Tibial artery (tissue), 4 donors: ENCODE results near the gene TUBGCP2.

Source experiments
- DNase-seq, 2 donors: peaks; one replicate each; pipeline ENCODE4 v3.0.0-alpha.2; 2019
- H3K27ac ChIP-seq, 2 donors: fragments of 200-600 bp; sonication (generic) in 1 of 2; 1 replicate in 1 of 2; 2 replicates in 1 of 2; pipeline ENCODE4 v1.5.1; 2018 to 2019; ENCODE audit warnings: mild to moderate bottlenecking in 1 of 2
- H3K27me3 ChIP-seq, 2 donors: fragments of 200-600 bp; sonication (generic) in 1 of 2; one replicate each; pipeline versions ENCODE4 v1.5.1 to v1.6.0; 2016 to 2019
- H3K36me3 ChIP-seq, 3 donors: fragments of 200-600 bp; sonication (generic) in 2 of 3; one replicate each; pipeline ENCODE4 v1.5.1; 2016 to 2019; ENCODE audit warnings: mild to moderate bottlenecking in 2 of 3
- H3K4me1 ChIP-seq, 4 donors: fragments of 200-600 bp; sonication (generic) in 2 of 4; 1 replicate in 3 of 4; 2 replicates in 1 of 4; pipeline ENCODE4 v1.5.1; 2016 to 2019
- H3K4me3 ChIP-seq, 2 donors: fragments of 200-600 bp; sonication (generic) in 1 of 2; 1 replicate in 1 of 2; 2 replicates in 1 of 2; pipeline ENCODE4 v1.5.1; 2018 to 2019; ENCODE audit warnings: mild to moderate bottlenecking in 2 of 2
- H3K9me3 ChIP-seq, 3 donors: fragments of 200-600 bp; sonication (generic) in 1 of 3; one replicate each; pipeline ENCODE4 v1.5.1; 2016 to 2019
- intact Hi-C: fragments of 100-400 bp; cut with DNase I; formaldehyde crosslinking; loops from one replicate; pipeline ENCODE4 v1.15.0; 2023; ENCODE audit warnings: low total_unique reads
- TF ChIP-seq, protein P1 (sequence below), 2 experiments: fragments of 200-600 bp in 1 of 2; fragments of 450-650 bp in 1 of 2; IDR thresholded peaks; one replicate each; pipeline ENCODE4 v1.5.1; 2017 to 2019; ENCODE audit warnings: antibody characterized with exemption in 2 of 2, mild to moderate bottlenecking in 1 of 2, moderate library complexity in 1 of 2

Gene TUBGCP2

DNA sequence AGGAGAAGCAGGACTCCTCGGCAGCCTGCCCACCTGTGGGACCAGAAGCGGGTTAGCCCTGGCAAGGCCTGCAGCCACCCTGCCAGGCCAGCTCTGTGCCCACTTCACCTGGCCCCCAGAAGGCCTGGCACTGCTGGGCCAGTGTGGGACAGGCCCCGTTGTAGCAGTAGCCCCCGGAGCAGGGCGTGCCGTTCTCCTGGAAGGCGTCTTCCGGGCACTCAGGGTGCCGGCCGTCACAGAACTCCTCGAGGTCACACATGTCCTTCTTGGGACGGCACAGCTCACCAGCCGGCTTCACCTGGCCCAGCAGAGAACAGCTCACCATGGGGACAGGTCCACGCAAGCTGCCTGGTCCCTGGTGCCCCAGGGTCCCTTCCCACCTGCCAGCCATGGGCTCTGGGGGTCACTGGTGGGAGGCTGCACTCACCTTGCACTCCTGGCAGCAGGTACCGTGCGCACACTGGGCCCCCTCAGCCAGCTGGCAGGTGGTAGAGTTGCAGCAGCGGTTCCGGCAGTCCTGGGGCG lies 37.8 kb downstream of the TUBGCP2 start:
- H3K4me1 ChIP-seq: no peaks in the 10 kb centered on the region
- intact Hi-C loops: no loop called here
- TF ChIP-seq, protein P1, sequence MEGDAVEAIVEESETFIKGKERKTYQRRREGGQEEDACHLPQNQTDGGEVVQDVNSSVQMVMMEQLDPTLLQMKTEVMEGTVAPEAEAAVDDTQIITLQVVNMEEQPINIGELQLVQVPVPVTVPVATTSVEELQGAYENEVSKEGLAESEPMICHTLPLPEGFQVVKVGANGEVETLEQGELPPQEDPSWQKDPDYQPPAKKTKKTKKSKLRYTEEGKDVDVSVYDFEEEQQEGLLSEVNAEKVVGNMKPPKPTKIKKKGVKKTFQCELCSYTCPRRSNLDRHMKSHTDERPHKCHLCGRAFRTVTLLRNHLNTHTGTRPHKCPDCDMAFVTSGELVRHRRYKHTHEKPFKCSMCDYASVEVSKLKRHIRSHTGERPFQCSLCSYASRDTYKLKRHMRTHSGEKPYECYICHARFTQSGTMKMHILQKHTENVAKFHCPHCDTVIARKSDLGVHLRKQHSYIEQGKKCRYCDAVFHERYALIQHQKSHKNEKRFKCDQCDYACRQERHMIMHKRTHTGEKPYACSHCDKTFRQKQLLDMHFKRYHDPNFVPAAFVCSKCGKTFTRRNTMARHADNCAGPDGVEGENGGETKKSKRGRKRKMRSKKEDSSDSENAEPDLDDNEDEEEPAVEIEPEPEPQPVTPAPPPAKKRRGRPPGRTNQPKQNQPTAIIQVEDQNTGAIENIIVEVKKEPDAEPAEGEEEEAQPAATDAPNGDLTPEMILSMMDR (IDR thresholded peaks at IDR 0.05): no peak
- H3K9me3 ChIP-seq: no peaks in the 10 kb centered on the region
- peaks cover 0 to 24% (median 5%) of the 10 kb centered on the region in 3 donors for H3K36me3 ChIP-seq
- H3K27me3 ChIP-seq: peaks cover 0 to 2% of the 10 kb centered on the region in 2 donors
- no peak for DNase-seq
- H3K27ac ChIP-seq: no peak overlapping the region
- H3K4me3 ChIP-seq: no peak overlapping the region

DNA sequence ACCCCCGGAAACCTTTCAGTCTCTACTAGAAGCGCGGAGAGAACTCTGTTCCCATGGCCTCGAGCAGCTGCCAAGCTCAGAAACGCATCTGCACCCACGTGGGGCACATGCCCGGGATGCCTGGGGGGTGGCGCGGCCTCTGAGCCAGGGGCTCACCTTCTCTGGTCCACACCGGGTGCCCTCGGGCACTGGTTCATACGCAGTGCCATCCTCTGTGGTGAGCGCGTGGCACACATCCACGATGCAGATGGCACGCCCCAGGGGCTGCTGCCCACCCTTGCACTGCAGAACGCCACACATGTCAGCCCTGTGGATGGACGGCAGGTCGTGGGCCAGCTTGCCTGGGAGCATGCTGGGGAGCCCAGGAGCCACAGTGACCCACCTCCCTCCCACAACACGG lies 38.5 kb downstream of the TUBGCP2 start:
- intact Hi-C loops: no loop called here
- DNase-seq: no peak
- TF ChIP-seq, protein P1 (IDR thresholded peaks at IDR 0.05): no peak
- Histone ChIP-seq H3K27me3 (no peaks in the 10 kb centered on the region), H3K9me3 (no peaks in the 10 kb centered on the region), H3K36me3 (peaks cover 0 to 24% (median 5%) of the 10 kb centered on the region in 3 donors), H3K27ac (no peak overlapping the region), H3K4me1 (no peaks in the 10 kb centered on the region), H3K4me3 (no peak overlapping the region)

DNA sequence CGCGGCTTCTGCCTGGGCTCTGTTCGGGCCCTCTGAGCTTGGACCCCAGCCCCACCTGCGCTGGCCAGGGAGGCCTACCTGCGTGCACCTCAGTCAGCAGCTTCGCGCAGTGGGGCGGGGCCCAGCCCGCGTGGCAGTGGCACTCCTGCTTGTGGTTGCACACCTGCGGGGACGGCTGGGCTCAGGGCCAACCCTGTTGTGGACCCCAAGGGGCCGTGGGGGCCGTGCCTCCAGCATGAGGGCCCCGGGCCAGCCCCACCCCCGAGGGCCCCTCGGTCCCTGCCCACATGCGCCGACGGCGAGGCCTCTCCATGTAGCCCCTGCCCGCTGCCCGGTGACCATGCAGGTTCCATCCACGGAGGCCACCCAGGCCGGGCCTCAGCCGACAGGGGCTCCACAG lies 39.3 kb downstream of the TUBGCP2 start:
- no peaks in the 10 kb centered on the region for H3K9me3 ChIP-seq
- intact Hi-C loops: no loop called here
- peaks cover 0 to 24% (median 5%) of the 10 kb centered on the region in 3 donors for H3K36me3 ChIP-seq

DNA sequence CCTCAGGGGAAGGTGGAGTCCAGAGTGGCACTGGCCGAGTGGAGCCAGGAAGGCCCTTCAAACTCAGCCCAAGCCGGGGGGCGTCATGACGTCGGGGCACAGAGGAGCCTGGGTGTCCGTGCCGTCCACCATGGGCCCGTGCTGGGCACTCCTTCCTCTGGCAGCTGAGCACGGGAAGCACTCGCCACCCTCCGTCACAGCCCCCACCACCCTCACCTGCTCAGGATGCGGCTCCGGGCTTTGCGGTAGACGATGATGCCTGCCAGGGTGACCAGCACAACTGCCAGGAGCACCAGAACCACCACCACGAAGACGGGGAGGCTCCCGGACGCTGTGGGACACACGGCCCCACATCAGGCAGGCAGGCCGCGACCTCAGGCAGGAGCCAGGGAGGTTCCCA lies 40.1 kb downstream of the TUBGCP2 start:
- TF ChIP-seq, protein P1 (IDR thresholded peaks at IDR 0.05): no peak
- Histone ChIP-seq H3K27ac (no peak overlapping the region), H3K36me3 (peaks cover 0 to 24% (median 5%) of the 10 kb centered on the region in 3 donors), H3K9me3 (no peaks in the 10 kb centered on the region), H3K4me1 (no peaks in the 10 kb centered on the region), H3K27me3 (no peaks in the 10 kb centered on the region), H3K4me3 (no peak overlapping the region)
- intact Hi-C loops: no loop called here
- no peak for DNase-seq

More for the DNA sequence above, 39.3 kb downstream of the TUBGCP2 start:
- no peaks in the 10 kb centered on the region for H3K27me3 ChIP-seq
- no peak overlapping the region for H3K4me3 ChIP-seq
- H3K27ac ChIP-seq: no peak overlapping the region
- TF ChIP-seq, protein P1 (IDR thresholded peaks at IDR 0.05): no peak
- no peak for DNase-seq
- no peaks in the 10 kb centered on the region for H3K4me1 ChIP-seq

DNA sequence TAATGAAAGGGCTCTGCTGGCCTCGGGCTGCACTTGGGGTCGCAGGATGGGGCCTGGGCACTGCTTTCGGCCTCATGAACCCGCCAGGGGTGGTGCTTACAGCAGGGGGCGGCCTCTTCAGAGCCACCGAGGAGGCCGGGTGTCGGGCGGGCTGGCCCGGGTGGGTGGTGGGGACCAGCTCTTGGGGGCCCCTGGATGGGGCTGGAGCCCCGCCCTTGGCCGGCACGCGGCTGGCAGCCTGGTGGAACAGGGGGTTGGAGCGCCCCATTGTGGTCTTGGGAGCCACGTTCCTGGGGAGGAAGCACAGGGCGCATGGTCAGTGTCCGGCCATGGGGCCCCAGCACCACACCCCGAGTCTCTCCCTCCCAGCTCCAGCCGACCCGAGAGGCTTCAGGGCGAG lies 40.8 kb downstream of the TUBGCP2 start:
- Histone ChIP-seq H3K9me3 (no peaks in the 10 kb centered on the region), H3K27me3 (no peaks in the 10 kb centered on the region), H3K4me1 (peaks cover 0 to under 1% (median 0%) of the 10 kb centered on the region in 4 donors), H3K36me3 (peaks cover 0 to 22% (median 5%) of the 10 kb centered on the region in 3 donors), H3K27ac (no peak overlapping the region), H3K4me3 (no peak overlapping the region)
- TF ChIP-seq, protein P1 (IDR thresholded peaks at IDR 0.05): no peak
- no peak for DNase-seq
- intact Hi-C loops: no loop called here

DNA sequence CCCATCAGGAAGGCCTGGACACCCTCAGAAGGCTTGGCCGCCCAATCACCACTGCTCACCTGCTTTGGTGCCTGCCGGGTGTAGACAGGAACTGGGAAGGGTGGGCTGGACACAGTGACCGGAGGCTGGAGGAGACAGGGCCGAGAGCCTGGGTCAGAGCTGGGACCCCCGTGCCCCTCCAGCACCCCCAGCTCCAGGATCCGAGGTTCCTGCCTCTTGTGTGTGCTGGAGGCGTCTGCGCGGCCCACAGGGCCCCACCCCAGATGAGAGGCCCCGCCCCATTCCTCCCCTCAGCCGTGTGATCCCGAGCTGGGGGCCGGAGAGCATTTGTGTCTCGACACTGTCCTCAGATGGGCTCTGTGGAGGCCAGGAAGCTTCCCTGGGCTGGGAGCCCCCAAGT lies 41.4 kb downstream of the TUBGCP2 start:
- Histone ChIP-seq H3K27me3 (no peaks in the 10 kb centered on the region), H3K4me3 (no peak overlapping the region), H3K27ac (no peak overlapping the region), H3K36me3 (peaks cover 0 to 20% (median 5%) of the 10 kb centered on the region in 3 donors), H3K9me3 (no peaks in the 10 kb centered on the region), H3K4me1 (peaks cover 0 to 6% (median 5%) of the 10 kb centered on the region in 4 donors)
- intact Hi-C loops: no loop called here
- TF ChIP-seq, protein P1 (IDR thresholded peaks at IDR 0.05): no peak
- DNase-seq: no peak
